Measurements from ENCODE around the gene ARRDC3.

The ARRDC3 gene

GRCh38 chr5:91378752-91379211 is 4.3 kb downstream of the ARRDC3 start:
- TF ChIP-seq CTCF (IDR thresholded peaks at IDR 0.05): no peak
- H3K36me3 Mint-ChIP-seq (ENCODE audit: low read depth): peaks cover 53% of the 10 kb centered on the region
- DNase-seq: no peak
- no peaks in the 10 kb centered on the region for H3K9me3 Mint-ChIP-seq
- peaks cover 34% of the 10 kb centered on the region for H3K4me1 Mint-ChIP-seq
- H3K4me3 Mint-ChIP-seq: peak overlapping the region; percentile 96
- no peaks in the 10 kb centered on the region for H3K27me3 Mint-ChIP-seq (ENCODE audit: low read depth, poor library complexity)
- H3K27ac Mint-ChIP-seq: peak overlapping the region; percentile 100

GRCh38 chr5:91374893-91375520 is 8.1 kb downstream of the ARRDC3 start:
- DNase-seq: no peak
- peaks cover 43% of the 10 kb centered on the region for H3K4me1 Mint-ChIP-seq
- no peaks in the 10 kb centered on the region for H3K27me3 Mint-ChIP-seq (ENCODE audit: low read depth, poor library complexity)
- TF ChIP-seq CTCF (IDR thresholded peaks at IDR 0.05): no peak
- no peak overlapping the region for H3K4me3 Mint-ChIP-seq
- no peaks in the 10 kb centered on the region for H3K9me3 Mint-ChIP-seq
- H3K36me3 Mint-ChIP-seq (ENCODE audit: low read depth): peaks cover 89% of the 10 kb centered on the region
- H3K27ac Mint-ChIP-seq: peak overlapping the region; percentile 75

- Mint-ChIP-seq H3K9me3 (no peaks in the 10 kb centered on the region), H3K27ac (no peak overlapping the region), H3K27me3 (ENCODE audit: low read depth, poor library complexity) (no peaks in the 10 kb centered on the region), H3K4me1 (peaks cover 32% of the 10 kb centered on the region), H3K36me3 (ENCODE audit: low read depth) (peaks cover 93% of the 10 kb centered on the region), H3K4me3 (no peak overlapping the region)
- TF ChIP-seq CTCF (IDR thresholded peaks at IDR 0.05): no peak
- no peak for DNase-seq
These were observed 9.5 kb downstream of the ARRDC3 start for GRCh38 chr5:91373600-91373999.

GRCh38 chr5:91373006-91373405 is 10.1 kb downstream of the ARRDC3 start:
- H3K27ac Mint-ChIP-seq: peak overlapping the region; percentile 27
- peak overlapping the region; percentile 12 for H3K4me3 Mint-ChIP-seq
- H3K9me3 Mint-ChIP-seq: no peaks in the 10 kb centered on the region
- no peaks in the 10 kb centered on the region for H3K27me3 Mint-ChIP-seq (ENCODE audit: low read depth, poor library complexity)
- no peak for DNase-seq
- H3K4me1 Mint-ChIP-seq: peaks cover 28% of the 10 kb centered on the region
- peaks cover 97% of the 10 kb centered on the region for H3K36me3 Mint-ChIP-seq (ENCODE audit: low read depth)
- TF ChIP-seq CTCF (IDR thresholded peaks at IDR 0.05): no peak

- H3K9me3 Mint-ChIP-seq: no peaks in the 10 kb centered on the region
- peaks cover 72% of the 10 kb centered on the region for H3K36me3 Mint-ChIP-seq (ENCODE audit: low read depth)
- no peak for TF ChIP-seq CTCF (IDR thresholded peaks at IDR 0.05)
- no peak overlapping the region for H3K4me3 Mint-ChIP-seq
- no peak for DNase-seq
- H3K4me1 Mint-ChIP-seq: peaks cover 11% of the 10 kb centered on the region
- no peak overlapping the region for H3K27ac Mint-ChIP-seq
- no peaks in the 10 kb centered on the region for H3K27me3 Mint-ChIP-seq (ENCODE audit: low read depth, poor library complexity)
These were observed 13.6 kb downstream of the ARRDC3 start for GRCh38 chr5:91369480-91369879.

Data from nephron progenitor cell (in vitro differentiated cells).